Activated CD8-positive, alpha-beta T cell treated with anti-CD3 and anti-CD28 coated beads for 36 hours (primary cell): ENCODE data around the gene TBKBP1. TPM values are rescaled to one million over a fixed set of nuclear protein-coding genes. Genes with fewer than 3 reads are reported as not detected.

Experiments
- ATAC-seq: fragments of 200-7000 bp; cut with Tn5 transposase; one replicate; pipeline ENCODE4 v1.10.0; 2021; ENCODE audit warnings: mild to moderate bottlenecking, moderate library complexity
- CTCF ChIA-PET: fragments of 350-600 bp; sonication (Branson Sonifier 250); formaldehyde crosslinking; loops from one replicate; lab custom pipeline; 2021; ENCODE audit warnings: antibody characterized with exemption; lab: Charles Lee
- POLR2A ChIA-PET: fragments of 350-600 bp; sonication (Branson Sonifier 250); formaldehyde crosslinking; loops from one replicate; lab custom pipeline; 2021; ENCODE audit warnings: antibody characterized with exemption; lab: Charles Lee
- DNase-seq: peaks from one replicate; pipeline ENCODE4 v3.0.0-alpha.2; 2020
- H3K27ac Mint-ChIP-seq: one replicate; pipeline ENCODE4 v1.8.0; 2021; ENCODE audit warnings: mild to moderate bottlenecking, mixed read lengths
- H3K27me3 Mint-ChIP-seq: one replicate; pipeline ENCODE4 v1.8.0; 2021; ENCODE audit warnings: mixed read lengths
- H3K36me3 Mint-ChIP-seq: one replicate; pipeline ENCODE4 v1.8.0; 2021; ENCODE audit warnings: low read depth, mixed read lengths
- H3K4me1 Mint-ChIP-seq: one replicate; pipeline ENCODE4 v1.8.0; 2021; ENCODE audit warnings: low read depth, mixed read lengths
- H3K4me3 Mint-ChIP-seq: one replicate; pipeline ENCODE4 v1.8.0; 2021; ENCODE audit warnings: mild to moderate bottlenecking, moderate library complexity, mixed read lengths
- H3K9me3 Mint-ChIP-seq: one replicate; pipeline ENCODE4 v1.8.0; 2021; ENCODE audit warnings: mixed read lengths
- CTCF ChIP-seq: fragments of 200-600 bp; IDR thresholded peaks from one replicate; pipeline ENCODE4 v1.8.0; 2022; ENCODE audit warnings: antibody characterized with exemption, mild to moderate bottlenecking
- intact Hi-C: fragments of 100-400 bp; cut with micrococcal nuclease; formaldehyde crosslinking; loops from one replicate; pipeline ENCODE4 v1.10.0; 2022
- total RNA-seq, 2 experiments: library from RNA; stranded (reverse); gene quantifications; one replicate each; pipeline ENCODE4 v1.2.3, GENCODE V29; 2021

TBKBP1 gene
- total RNA-seq, 2 experiments from 2014 or later: 12.4 to 13.6 TPM

- Mint-ChIP-seq H3K27me3 (no peaks in the 10 kb centered on the region), H3K27ac (peak overlapping the region; percentile 79), H3K9me3 (no peaks in the 10 kb centered on the region), H3K36me3 (peaks cover 79% of the 10 kb centered on the region), H3K4me1 (peaks cover 67% of the 10 kb centered on the region), H3K4me3 (peak overlapping the region; percentile 14)
- TF ChIP-seq CTCF: no peak
- intact Hi-C loops: no loop called here
- ATAC-seq (no peak), DNase-seq (no peak)
- POLR2A ChIA-PET: interaction anchor here (0.5 to 24.4 kb wide), 4 partner anchors 15 to 61 kb away, joined by 3 to 583 read pairs (median 3); no protein-coding TSS in a partner anchor
- CTCF ChIA-PET: interaction anchor here (8.2 kb wide), 1 partner anchor 9 kb away, joined by 92 read pairs; no protein-coding TSS in a partner anchor
Measured at GRCh38 chr17:47654991-47655390, 39.0 kb upstream of the TBKBP1 start.

- peak; percentile 25 for TF ChIP-seq CTCF
- Mint-ChIP-seq H3K27me3 (no peaks in the 10 kb centered on the region), H3K9me3 (no peaks in the 10 kb centered on the region), H3K4me1 (peaks cover 49% of the 10 kb centered on the region), H3K36me3 (peaks cover 75% of the 10 kb centered on the region), H3K4me3 (peak overlapping the region; percentile 60), H3K27ac (peak overlapping the region; percentile 79)
- ChIA-PET POLR2A (interaction anchor here (0.6 to 26.8 kb wide), 4 partner anchors 5 to 119 kb away, joined by 3 to 583 read pairs (median 293); partner anchors contain the start of genes KPNB1 and TBKBP1), CTCF (interaction anchor here (1.0 to 1.2 kb wide), 3 partner anchors 71 to 141 kb away, joined by 3 read pairs; no protein-coding TSS in a partner anchor)
- intact Hi-C loops: no loop called here
- ATAC-seq: peak; percentile 74
- DNase-seq: no peak
Measured at GRCh38 chr17:47660064-47660492, 33.9 kb upstream of the TBKBP1 start.

GRCh38 chr17:47663912-47664623, 29.9 kb upstream of the TBKBP1 start:
- Mint-ChIP-seq H3K4me1 (peaks cover 23% of the 10 kb centered on the region), H3K4me3 (no peak overlapping the region), H3K36me3 (peaks cover 68% of the 10 kb centered on the region), H3K27ac (peak overlapping the region; percentile 83), H3K27me3 (no peaks in the 10 kb centered on the region), H3K9me3 (no peaks in the 10 kb centered on the region)
- ChIA-PET POLR2A (interaction anchor here (0.6 to 26.8 kb wide), 13 partner anchors 6 to 126 kb away, joined by 3 to 583 read pairs (median 4); partner anchors contain the start of gene KPNB1), CTCF (interaction anchor here (0.6 to 6.2 kb wide), 30 partner anchors 10 to 140 kb away, joined by 3 to 92 read pairs (median 4); partner anchors contain the start of genes KPNB1 and TBX21)
- peak; percentile 77 for ATAC-seq
- peak; percentile 76 for DNase-seq
- TF ChIP-seq CTCF: peak; percentile 89
- intact Hi-C loops: no loop called here

- Mint-ChIP-seq H3K36me3 (peaks cover 70% of the 10 kb centered on the region), H3K9me3 (no peaks in the 10 kb centered on the region), H3K4me3 (no peak overlapping the region), H3K4me1 (peaks cover 23% of the 10 kb centered on the region), H3K27ac (peak overlapping the region; percentile 83), H3K27me3 (no peaks in the 10 kb centered on the region)
- DNase-seq: no peak
- peak; percentile 64 for TF ChIP-seq CTCF
- intact Hi-C loops: no loop called here
- POLR2A ChIA-PET: interaction anchor here (0.6 to 26.8 kb wide), 11 partner anchors 5 to 126 kb away, joined by 3 to 583 read pairs (median 4); partner anchors contain the start of gene KPNB1
- CTCF ChIA-PET: interaction anchor here (0.6 to 6.2 kb wide), 23 partner anchors 9 to 140 kb away, joined by 3 to 92 read pairs (median 5); partner anchors contain the start of genes KPNB1 and TBX21
- ATAC-seq: no peak
Measured at GRCh38 chr17:47664624-47664941, 29.4 kb upstream of the TBKBP1 start.
